CD4-positive, alpha-beta T cell treated with Interleukin-1 beta for 1 hour (primary cell): ENCODE data around the gene SHISA4.
"Not testable (repeated sequence)": the region's sequence is repeated elsewhere in the genome, so short reads cannot be mapped to it uniquely, and the experiment has no call there.

ENCODE experiments used
- DNase-seq, 2 donors: peaks; one replicate each; pipeline ENCODE4 v3.0.0-alpha.2; 2020 to 2022

The SHISA4 gene, protein sequence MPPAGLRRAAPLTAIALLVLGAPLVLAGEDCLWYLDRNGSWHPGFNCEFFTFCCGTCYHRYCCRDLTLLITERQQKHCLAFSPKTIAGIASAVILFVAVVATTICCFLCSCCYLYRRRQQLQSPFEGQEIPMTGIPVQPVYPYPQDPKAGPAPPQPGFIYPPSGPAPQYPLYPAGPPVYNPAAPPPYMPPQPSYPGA

DNA sequence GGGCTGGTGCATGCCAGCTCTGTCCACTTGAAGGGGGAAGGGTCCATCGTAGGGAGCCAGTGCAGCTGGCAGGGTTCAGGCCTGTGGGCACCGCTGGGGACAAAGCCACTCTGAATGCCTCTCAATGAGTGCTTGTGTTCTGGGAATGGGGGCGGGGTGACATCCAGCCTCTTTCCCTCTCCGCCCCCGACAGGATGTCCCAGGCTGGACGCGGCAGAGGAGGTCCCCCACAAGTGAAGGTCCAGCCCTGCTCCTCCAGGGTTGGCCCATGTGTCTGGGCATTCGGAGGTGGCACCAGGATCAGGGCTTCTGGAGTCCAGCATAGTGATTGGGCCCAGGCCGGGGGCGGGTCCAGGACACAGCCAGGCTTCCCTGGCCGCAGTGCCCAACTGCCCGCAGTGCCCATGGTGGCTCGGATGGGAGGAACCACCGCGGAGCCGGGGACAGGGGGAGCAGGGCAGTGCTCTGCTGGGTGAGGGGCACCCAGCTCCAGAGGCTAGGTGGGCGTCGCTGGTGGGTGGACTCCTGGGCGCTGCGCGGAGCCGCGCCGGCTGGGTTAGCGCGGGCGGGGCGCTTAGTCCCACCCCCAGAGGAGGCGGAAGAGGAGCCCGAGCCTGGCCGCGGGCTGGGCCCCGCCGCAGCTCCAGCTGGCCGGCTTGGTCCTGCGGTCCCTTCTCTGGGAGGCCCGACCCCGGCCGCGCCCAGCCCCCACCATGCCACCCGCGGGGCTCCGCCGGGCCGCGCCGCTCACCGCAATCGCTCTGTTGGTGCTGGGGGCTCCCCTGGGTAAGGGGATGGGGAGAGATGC lies at the start of gene SHISA4:
TSS of gene SHISA4 (plus strand) at position 617 of the 808 bp plus-strand sequence. CDS start at position 714, 97 bp downstream.
- DNase-seq, result peak in 1 of 2 donors; percentile 13

DNA sequence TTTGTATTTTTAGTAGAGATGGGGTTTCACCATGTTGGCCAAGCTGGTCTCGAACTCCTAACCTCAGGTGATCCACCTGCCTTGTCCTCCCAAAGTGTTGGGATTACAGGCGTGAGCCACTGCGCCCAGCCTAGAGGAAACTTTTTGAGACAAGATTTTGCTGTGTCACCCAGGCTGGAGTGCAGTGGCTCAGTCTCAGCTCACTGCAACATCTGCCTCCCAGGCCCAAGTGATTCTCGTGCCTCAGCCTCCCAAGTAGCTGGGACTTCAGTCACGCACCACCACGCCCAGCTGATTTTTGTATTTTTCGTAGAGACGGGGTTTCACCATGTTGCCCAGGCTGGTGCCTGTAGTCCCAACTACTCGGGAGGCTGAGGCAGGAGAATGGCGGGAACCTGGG lies 49.6 kb upstream of the SHISA4 start:
- not testable (repeated sequence) for DNase-seq

DNA sequence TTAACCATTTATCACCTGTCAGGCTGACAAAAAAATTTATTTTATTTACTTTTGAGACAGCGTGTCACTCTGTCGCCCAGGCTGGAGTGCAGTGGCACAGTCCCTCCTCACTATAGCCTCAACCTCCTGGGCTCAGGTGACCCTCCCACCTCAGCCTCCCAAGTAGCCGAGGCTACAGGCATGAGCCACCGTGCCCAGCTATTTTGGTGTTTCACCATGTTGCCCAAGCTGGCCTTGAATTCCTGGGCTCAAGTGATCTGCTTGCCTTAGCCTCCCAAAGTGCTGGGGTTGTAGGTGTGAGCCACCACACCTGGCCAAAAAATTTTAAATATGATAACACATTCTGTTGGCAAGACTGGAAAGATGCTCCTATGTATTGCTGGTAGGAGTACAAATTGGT lies 48.6 kb upstream of the SHISA4 start:
- DNase-seq, result no peak

DNA sequence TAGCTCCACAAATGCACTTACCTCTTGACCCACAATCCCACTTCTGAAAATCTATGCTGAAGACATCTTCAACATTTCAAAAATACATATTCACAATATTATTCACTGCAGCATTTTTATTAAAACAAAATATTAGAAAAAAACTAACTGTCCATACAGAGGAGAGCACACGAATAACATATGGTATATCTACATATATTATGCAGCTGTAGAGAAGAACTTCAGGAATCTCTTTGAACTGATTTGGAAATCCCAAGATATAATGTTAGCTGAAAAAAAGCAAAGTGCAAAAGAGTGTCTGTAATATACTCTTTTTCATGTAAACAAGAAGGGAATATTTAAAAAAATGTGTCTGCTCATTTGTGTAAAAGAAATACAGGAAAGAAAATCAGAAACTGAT lies 48.2 kb upstream of the SHISA4 start:
- no peak for DNase-seq

DNA sequence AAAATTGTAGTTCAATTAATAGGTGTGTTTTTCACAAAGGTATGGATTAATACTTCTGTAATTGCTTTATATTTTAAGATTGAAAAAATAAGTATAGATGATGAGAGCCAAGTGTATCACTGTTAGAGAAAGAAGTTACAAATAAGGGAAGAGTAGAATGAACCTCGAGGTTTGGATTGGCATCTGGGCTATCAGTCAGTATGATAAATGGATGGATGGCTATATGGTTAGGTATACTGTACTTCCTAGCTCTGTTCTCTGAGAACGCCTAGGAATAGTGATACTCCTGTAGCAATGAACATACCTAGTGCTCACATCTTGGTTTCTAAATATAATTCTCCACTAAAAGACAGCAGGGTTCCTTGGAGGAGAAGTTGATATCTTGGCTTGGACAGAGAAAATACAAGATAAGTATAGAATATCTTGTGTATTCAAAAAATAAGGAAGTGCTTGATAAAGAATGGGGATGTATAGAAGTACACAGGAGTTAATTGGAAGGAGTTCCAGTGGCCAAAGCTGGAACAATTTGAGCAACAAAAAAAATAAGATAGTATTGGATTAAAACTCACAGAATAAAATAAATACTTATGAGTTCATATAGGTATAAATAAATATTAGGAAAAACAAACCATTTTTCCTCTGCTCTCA lies 47.3 kb upstream of the SHISA4 start:
- DNase-seq, result no peak

DNA sequence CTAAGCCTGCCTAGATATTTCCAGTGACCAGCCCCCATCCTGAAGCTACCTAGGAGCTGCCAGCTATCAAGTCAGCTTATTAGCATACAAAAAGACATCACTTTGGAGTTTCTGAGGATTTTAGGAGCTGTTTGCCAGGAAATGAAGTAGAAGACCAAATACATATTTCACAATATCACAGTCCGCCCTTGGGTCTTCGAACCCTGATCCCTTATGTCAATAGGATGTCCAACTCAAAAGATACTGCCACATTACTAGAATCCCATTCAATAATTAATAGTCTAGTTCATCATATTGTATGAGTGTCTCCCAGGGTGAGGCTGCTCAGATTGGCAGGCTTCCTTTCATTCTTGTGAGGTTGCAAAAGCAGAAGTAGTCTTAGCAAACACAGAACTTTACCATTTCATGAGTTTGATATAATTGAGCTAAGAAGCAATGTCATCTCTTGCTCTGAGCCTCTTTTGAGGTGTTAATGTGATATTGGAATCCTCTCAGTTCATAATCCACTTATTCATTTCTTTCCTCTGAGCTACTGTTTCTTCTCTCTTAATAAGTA lies 46.1 kb upstream of the SHISA4 start:
- no peak for DNase-seq

DNA sequence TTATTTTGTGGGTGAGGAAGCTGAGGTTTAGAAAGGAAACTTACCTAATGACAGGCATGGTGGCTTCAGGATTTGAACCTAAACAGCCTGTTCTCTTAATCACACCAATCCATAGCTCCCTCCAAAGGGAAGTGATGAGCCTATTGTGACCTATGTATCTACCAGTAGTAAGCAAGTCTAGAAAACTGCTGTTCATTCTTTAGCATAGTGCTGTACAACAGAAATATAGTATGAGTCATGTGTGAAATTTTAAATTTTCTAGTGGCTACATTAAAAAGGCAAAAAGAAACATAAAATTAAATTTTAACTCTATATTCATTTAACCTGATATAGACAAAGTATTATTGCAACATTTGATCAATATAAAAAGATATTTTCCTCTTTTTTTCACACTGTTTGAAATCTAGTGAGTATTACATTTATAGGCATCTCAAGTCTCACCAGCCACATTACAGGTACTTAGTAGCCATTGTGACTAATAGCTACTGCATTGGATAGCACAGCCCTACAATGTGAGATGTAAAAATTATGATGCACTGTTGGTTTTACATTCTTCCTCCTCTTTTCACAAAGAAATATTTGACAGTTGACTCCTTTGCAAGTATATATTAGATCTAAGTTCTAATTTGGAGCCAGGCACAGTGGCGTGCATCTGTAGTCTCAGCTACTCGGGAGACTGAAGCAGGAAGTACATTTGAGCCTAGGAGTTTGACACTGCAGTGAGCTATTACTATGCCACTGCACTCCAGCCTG lies 43.2 kb upstream of the SHISA4 start:
- DNase-seq, result no peak

DNA sequence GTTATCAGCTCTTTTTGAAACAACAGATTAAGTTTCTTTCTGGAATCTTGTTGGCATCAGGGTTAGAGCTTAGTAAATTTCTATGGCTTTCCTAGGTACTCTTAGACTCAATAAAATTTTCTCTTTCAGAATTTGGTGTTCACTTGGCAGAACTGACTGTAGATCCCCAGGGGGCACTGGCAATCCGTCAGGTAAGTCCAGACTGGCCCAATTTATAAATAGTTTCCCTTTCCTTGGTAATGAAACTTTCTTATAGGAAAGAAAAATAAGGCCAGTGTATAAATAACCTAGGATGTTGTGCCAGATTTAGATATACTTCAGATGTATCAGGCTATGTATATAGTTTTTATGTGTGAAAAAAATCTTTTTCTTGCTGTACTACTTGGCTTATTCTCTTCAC lies 41.5 kb upstream of the SHISA4 start:
- DNase-seq, result no peak

DNA sequence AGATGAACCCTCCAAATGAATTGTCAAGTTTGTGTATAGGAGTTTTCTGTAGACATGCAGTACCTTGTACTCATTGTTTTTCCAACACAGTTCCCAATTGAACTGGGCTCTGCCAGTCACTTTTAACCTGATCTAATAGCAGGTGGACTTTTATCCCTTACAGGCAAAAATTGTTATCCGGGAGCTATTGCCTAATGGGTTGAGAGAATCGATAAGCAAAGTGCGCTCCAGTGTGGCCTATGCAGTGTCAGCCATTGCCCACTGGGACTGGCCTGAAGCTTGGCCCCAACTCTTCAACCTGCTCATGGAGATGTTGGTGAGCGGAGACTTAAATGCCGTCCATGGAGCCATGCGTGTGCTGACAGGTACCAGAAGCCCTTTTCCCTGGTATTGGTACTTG lies 40.5 kb upstream of the SHISA4 start:
- no peak for DNase-seq

DNA sequence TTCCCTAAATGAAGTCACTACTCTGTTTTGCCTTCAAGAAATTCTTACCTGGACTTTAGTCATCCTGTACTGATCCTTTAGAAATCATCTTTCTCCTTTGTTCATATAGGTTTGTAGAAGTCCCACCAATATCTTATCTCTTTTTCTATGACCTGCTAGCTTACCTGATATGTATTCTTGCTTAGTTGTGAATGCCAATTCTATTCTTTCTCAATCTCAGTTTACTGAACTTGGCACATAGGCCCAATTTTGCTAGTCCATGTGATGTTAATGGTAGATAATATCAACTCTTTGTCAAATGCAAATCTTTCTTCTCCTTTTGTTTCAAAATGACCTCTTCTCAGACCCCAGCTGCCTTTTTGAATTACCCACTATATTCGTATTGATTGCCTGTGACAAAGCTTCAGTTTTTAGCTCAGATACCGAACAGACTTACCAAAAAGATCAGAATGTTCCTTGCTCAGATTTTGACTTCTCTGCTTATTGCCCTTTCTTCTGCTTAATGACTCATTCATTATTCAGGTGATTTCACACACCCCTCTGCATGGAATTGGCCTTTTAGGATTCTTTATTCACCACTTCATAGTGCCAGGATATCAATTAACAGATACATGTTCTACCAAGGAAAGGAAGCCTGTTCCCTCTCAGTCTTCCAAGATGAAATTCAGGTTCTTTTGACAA lies 39.2 kb upstream of the SHISA4 start:
- no peak for DNase-seq

DNA sequence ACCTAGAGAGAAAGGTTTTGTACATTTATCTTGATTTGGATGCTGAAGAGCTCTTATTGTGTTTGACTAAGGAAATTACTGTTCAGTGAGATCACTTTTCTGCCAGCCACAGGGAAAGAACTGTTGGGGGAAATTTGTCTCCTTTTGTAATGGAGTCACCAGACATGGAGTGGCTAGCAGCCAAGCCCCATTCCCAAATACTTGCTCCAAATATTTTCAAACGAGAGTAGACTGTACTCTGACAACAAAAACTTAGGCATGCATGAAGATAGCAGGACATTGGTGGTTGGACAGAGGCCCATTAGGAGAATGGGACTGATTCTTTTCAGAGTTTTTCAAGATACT lies 38.7 kb upstream of the SHISA4 start:
- DNase-seq, result no peak

DNA sequence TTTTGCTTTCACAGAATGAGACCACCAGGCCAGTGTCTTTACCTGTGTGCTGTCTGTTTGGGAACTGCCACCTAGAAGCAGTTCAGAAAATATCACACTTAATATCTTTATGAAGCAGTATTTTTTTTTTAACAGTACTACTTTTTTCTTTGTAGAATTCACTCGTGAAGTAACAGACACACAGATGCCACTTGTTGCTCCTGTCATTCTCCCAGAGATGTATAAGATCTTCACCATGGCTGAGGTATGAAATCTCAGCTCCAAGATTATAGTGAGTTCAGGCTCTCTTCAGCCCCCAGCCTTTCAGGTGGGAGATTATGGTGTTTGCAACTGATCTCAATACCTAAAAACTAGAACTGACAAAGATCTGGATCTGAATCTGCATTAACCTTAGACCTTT lies 36.7 kb upstream of the SHISA4 start:
- no peak for DNase-seq

DNA sequence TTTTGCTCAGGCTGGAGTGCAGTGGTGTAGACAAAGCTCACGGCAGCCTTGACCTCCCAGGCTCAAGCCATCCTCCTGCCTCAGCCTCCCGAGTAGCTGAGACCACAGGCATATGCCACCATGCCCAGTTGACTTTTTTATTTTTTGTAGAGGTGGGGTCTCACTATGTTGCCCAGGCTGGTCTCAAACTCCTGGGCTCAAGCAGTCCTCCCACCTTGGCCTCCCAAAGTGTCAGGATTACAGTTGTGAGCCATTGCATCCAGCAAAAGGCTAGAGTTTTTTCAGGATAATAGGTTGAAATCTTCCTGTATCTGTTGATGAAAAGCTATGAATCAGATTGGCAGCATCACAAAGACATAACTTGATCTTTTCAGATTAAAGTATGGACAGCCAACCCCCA lies 32.0 kb upstream of the SHISA4 start:
- not testable (repeated sequence) for DNase-seq

DNA sequence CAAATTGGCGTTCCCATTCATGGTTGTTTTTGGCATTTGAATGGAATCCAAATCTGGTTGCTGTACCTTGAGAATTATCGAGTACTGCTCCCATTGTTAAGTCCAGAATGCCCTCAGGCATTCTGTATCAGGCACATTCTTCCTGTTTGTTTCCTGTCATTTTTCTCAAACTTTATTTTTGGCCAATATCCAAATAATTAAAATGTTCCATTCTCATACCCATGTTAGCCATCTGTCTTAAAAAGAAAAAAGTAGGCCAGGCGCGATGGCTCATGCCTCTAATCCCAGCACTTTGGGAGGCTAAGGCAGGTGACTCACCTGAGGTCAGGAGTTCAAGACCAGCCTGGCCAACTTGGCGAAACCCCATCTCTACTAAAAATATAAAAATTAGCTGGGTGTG lies 29.3 kb upstream of the SHISA4 start:
- DNase-seq, result no peak

DNA sequence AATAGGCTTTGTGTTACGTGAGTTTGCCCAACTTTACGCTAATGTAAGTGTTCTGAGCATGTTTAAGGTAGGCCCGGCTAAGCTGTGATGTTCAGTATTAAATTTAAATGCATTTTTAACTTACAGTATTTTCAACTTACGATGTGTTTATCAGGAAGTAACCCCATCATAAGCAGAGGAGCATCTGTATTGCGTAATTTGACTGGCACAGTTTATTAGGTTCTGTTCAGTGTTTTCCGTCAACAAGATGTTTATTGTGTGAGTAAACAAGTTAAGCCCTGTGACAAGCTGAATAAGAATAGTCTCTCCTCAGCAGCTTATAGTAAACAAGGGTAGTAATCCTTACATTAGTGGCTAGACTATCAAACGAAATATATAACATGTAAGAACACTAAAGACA lies 27.2 kb upstream of the SHISA4 start:
- no peak for DNase-seq

DNA sequence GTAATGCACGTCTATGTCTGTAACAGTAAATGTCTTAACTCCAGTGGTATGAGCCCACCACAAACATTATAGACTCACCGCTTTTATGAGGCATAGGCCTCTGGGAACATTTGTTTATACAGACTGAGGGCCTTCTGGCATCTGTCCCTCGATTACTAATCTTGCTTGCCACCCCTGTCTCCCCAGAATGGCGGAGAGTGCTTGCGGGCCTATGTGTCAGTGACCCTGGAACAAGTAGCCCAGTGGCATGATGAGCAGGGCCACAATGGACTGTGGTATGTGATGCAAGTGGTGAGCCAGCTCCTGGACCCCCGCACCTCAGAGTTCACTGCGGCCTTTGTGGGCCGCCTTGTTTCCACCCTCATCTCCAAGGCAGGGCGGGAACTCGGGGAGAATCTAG lies 18.3 kb upstream of the SHISA4 start:
- DNase-seq, result no peak

DNA sequence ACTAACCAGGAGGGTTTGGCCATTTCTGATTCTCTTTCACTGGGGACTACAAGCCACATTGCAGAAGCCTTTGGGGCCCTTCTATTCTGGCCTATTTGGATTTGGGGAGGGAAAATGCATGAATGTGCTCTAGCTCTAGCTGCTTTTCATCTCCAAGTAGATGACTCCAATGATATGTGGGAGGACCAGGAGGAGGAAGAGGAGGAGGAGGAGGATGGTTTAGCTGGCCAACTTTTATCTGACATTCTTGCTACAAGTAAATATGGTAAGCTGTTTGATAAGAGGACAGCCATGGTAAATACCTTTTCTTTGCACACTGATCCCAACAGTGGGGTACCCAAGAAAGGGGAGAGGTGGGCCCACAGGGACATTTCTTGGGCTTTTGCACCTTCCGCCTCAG lies 14.0 kb upstream of the SHISA4 start:
- DNase-seq, result no peak

DNA sequence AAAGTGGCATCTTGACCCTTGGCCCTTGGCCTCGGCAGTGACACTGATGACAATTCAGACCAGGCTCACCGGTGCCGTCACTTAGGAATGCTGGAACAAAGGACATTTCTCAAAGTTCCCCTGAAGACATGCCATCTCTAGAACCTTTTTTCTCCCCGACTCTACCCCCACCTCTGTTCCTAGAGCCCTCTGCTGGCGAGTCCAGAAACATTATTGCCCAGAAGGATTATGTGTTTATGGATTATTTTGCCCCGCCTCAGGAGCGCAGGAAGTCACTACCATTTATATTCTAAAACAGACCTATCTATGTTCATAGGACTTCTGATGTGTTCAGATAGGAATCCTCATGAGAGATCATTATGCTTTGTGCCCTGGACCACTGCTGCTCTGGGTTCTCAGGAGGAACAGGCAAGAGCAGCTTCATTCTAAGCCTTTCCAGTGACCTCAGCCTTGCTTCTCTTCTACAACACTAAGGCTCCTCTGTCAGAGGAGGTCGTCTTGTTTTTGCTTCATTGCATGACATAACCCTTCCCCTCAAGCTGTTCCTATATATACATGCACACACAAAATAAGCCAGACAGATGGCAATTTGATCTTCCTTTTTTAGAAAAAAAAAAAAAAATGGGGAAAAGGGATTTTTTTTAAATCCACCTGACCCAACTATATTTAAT lies 12.4 kb upstream of the SHISA4 start:
- no peak for DNase-seq

DNA sequence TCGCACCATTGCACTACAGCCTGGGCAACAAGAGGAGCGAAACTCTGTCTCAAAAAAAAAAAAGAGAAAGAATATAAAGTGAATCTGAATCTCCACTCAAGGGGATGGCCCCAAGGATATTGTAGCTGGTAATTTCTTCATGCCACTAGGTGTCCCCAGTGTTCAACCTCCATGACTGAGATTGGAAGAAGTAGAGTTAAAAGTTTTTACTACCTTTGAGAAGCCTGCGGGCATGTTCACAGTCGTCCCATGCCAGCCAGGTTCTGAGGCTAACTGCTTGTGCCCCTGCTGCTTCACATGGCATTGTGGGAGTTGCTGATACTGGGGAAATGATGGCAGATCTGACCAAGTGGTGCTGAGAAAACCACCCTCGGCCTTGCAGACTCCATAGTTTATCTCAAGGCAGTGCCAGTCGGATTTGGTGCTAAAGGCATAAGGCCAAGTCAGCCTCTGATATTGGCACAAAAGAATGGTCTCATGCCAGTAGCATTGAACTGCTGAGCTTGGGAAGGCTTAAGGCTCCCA lies 10.8 kb upstream of the SHISA4 start:
- DNase-seq, result peak in 1 of 2 donors; percentile 22

DNA sequence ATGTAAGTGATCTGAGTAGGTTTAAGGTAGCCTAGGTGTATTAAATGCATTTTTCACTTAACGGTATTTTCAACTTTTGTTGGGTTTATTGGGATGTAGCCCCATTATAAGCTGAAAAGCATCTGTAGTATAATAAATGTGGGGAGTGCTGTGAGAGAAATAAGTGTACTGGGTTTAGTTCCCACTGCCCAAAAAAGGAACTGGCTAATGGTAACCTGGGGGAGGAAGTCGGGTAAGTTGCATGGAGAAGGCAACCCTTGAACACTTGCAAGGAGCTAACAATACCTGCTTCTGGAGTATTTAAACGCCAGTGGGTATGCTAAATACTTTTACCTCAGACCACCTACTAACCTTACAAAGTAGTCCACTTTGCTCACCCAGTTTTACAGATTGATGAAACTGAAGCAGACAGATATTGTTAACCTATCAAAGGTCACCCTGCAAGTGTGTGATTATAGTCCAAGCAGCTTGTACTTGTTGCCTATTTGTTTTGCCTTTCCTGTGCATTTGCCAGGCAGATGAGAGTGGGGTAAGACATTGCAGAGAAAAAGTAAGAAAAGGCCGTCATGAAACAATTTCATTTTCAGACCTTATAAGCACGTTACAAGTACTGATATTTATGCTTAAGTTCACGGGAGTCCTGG lies 7.6 kb upstream of the SHISA4 start:
- no peak for DNase-seq

DNA sequence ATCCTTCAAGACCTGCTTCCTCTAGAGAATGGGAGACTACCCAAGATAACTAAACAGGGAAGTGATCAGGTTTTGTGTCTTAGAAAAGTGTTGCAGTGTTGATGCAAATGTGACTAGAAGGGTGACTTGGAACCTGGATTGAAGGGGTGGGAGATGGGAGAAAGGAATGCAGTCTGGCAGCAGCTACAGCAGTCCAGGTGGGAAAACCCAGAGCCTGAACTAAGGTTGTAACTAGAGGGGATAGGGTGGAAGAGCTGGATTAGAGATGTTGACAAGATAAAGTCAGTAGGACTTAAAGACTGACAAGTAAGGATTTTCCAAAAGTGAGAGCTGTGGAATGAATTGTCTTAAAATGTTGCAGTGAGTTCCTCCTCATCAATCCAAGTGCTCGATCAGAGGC lies 7.1 kb upstream of the SHISA4 start:
- DNase-seq, result no peak
